HepG2 (cell line): Measurements from ENCODE around the gene ZC3H14. TPM values are rescaled to one million over a fixed set of nuclear protein-coding genes. Genes with fewer than 3 reads are reported as not detected.

Experiments used
- ATF2 ChIP-seq: sonication (generic); formaldehyde crosslinking; IDR thresholded peaks from 2 replicates; pipeline ENCODE4 v1.4.0; 2020; ENCODE audit warnings: missing genetic modification reagents
- ESRRA ChIP-seq: sonication (generic); formaldehyde crosslinking; IDR thresholded peaks from 2 replicates; pipeline ENCODE4 v1.5.1; 2020; ENCODE audit warnings: mild to moderate bottlenecking, low read depth, missing genetic modification reagents
- GABPB1 ChIP-seq: IDR thresholded peaks from 2 replicates; pipeline ENCODE4 v1.6.1; 2016; ENCODE audit warnings: mild to moderate bottlenecking, missing genetic modification reagents, moderate library complexity, missing compliant biosample characterization
- HNRNPUL1 ChIP-seq: fragments of 200-400 bp; formaldehyde crosslinking; IDR thresholded peaks from 2 replicates; pipeline ENCODE4 v1.6.1; 2017; ENCODE audit warnings: low read depth, mild to moderate bottlenecking, low read length, moderate library complexity
- KMT2B ChIP-seq: IDR thresholded peaks from 2 replicates; pipeline ENCODE4 v1.6.1; 2016; ENCODE audit warnings: missing genetic modification reagents, missing compliant biosample characterization
- LBX2 ChIP-seq: sonication (generic); formaldehyde crosslinking; IDR thresholded peaks from 2 replicates; pipeline ENCODE4 v1.5.0; 2020; ENCODE audit warnings: missing genetic modification reagents, mild to moderate bottlenecking, borderline replicate concordance
- MBNL3 ChIP-seq: fragments of 250-450 bp; sonication (Bioruptor Pico); conservative IDR thresholded peaks from 2 replicates; pipeline ENCODE4 v1.8.0; 2022; ENCODE audit warnings: mild to moderate bottlenecking, inconsistent platforms
- POLR2A ChIP-seq, 2 experiments: IDR thresholded peaks; 2 replicates each; pipeline ENCODE4 v1.6.1; 2011; ENCODE audit warnings: low read depth in 2 of 2, low read length in 2 of 2, mild to moderate bottlenecking in 1 of 2, moderate library complexity in 1 of 2; ENCODE audit not compliant: insufficient read depth in 1 of 2
- REL ChIP-seq: sonication (generic); formaldehyde crosslinking; conservative IDR thresholded peaks from 2 replicates; pipeline ENCODE4 v1.8.0; 2022; ENCODE audit warnings: mild to moderate bottlenecking, missing genetic modification reagents, moderate library complexity
- RORA ChIP-seq: sonication (generic); formaldehyde crosslinking; IDR thresholded peaks from 2 replicates; pipeline ENCODE4 v1.5.0; 2020; ENCODE audit warnings: mild to moderate bottlenecking, missing genetic modification reagents, moderate library complexity
- SKIL ChIP-seq: sonication (generic); formaldehyde crosslinking; IDR thresholded peaks from 2 replicates; pipeline ENCODE4 v1.8.0; 2022; ENCODE audit warnings: missing genetic modification reagents, mild to moderate bottlenecking, moderate library complexity, borderline replicate concordance
- TAF15 ChIP-seq: fragments of 200-400 bp; formaldehyde crosslinking; IDR thresholded peaks from one replicate; pipeline ENCODE4 v1.6.1; 2018; ENCODE audit warnings: mild to moderate bottlenecking, low read depth, low read length; ENCODE audit not compliant: poor library complexity, severe bottlenecking
- ZBTB44 ChIP-seq: sonication (generic); formaldehyde crosslinking; IDR thresholded peaks from 2 replicates; pipeline ENCODE4 v1.4.0; 2020; ENCODE audit warnings: missing genetic modification reagents
- ZIK1 ChIP-seq: sonication (generic); formaldehyde crosslinking; IDR thresholded peaks from 2 replicates; pipeline ENCODE4 v1.5.0; 2020; ENCODE audit warnings: mild to moderate bottlenecking, low read depth, missing genetic modification reagents, borderline replicate concordance
- ZNF329 ChIP-seq: sonication (generic); formaldehyde crosslinking; IDR thresholded peaks from 2 replicates; pipeline ENCODE4 v1.9.0; 2021; ENCODE audit warnings: low read depth, mild to moderate bottlenecking, missing genetic modification reagents
- ZNF343 ChIP-seq: sonication (generic); formaldehyde crosslinking; IDR thresholded peaks from 2 replicates; pipeline ENCODE4 v1.4.0; 2020; ENCODE audit warnings: mild to moderate bottlenecking, missing genetic modification reagents
- ZNF510 ChIP-seq: sonication (generic); formaldehyde crosslinking; IDR thresholded peaks from 2 replicates; pipeline ENCODE4 v1.4.0; 2020; ENCODE audit warnings: low read depth, mild to moderate bottlenecking, missing genetic modification reagents
- ZNF660 ChIP-seq: sonication (generic); formaldehyde crosslinking; IDR thresholded peaks from 2 replicates; pipeline ENCODE4 v1.5.1; 2020; ENCODE audit warnings: mild to moderate bottlenecking, low read depth, missing genetic modification reagents, borderline replicate concordance
- ZNF7 ChIP-seq: IDR thresholded peaks from 2 replicates; pipeline ENCODE4 v1.6.1; 2016; ENCODE audit warnings: missing biosample characterization, missing genetic modification reagents
- ZNF75D ChIP-seq: sonication (generic); formaldehyde crosslinking; IDR thresholded peaks from 2 replicates; pipeline ENCODE4 v1.8.1; 2023; ENCODE audit warnings: missing genetic modification reagents, mild to moderate bottlenecking, borderline replicate concordance
- polyA plus RNA-seq, 8 experiments: library from polyadenylated mRNA; depleted of rRNA in 3 of 8; stranded (reverse) in 7 of 8; unstranded in 1 of 8; fragments of >200 nt; fragmentation: Illumina TruSeq in 4 of 8; extraction: Trizol in 4 of 8; gene quantifications; 2 replicates each; pipeline versions ENCODE4 v1.2.1 to v1.2.3, GENCODE V29; 2011 to 2016; ENCODE audit warnings: low read depth in 4 of 8, missing spikeins in 1 of 8, mixed read lengths in 1 of 8; ENCODE audit not compliant: insufficient read depth in 1 of 8
- total RNA-seq, 5 experiments: library from RNA; depleted of rRNA; stranded (reverse); fragments of >200 nt; fragmentation: Illumina TruSeq; extraction: Trizol; gene quantifications; 2 replicates each; pipeline ENCODE4 v1.2.3, GENCODE V29; 2016; ENCODE audit warnings: low read depth in 1 of 5
- TF ChIP-seq, protein P1 (sequence below): IDR thresholded peaks from 2 replicates; pipeline ENCODE4 v1.6.1; 2016; ENCODE audit warnings: mild to moderate bottlenecking, missing biosample characterization, missing genetic modification reagents
- TF ChIP-seq, protein P2 (sequence below): sonication (generic); formaldehyde crosslinking; IDR thresholded peaks from 2 replicates; pipeline ENCODE4 v1.8.0; 2022; ENCODE audit warnings: missing genetic modification reagents, mild to moderate bottlenecking, inconsistent platforms, borderline replicate concordance

ZC3H14 gene
- total and polyA plus RNA-seq, 2 of the 13 experiments (the other 11 are each of a cell fraction or from before 2014, with no cell fraction given): 65.1 to 67.5 TPM

GRCh38 chr14:88554457-88555286 is 8.2 kb upstream of the ZC3H14 start, which contains the start of gene PTPN21 (continued):
- TF ChIP-seq, protein P1, sequence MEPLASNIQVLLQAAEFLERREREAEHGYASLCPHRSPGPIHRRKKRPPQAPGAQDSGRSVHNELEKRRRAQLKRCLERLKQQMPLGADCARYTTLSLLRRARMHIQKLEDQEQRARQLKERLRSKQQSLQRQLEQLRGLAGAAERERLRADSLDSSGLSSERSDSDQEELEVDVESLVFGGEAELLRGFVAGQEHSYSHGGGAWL (CRISPR knock-in tag): 0 out of 2 replicates have a peak, but pooled peaks have one; percentile 47
- TF ChIP-seq ZIK1 (CRISPR knock-in tag) (no peak), ZBTB44 (CRISPR knock-in tag) (no peak), ZNF75D (CRISPR knock-in tag) (no peak), ZNF329 (CRISPR knock-in tag) (no peak), ZNF7 (CRISPR knock-in tag) (no peak), GABPB1 (CRISPR knock-in tag) (peak; percentile 74; the same call in 1 of the 2 replicates), REL (CRISPR knock-in tag) (no peak), ESRRA (CRISPR knock-in tag) (no peak), MBNL3 (no peak), POLR2A (IDR thresholded peaks at IDR 0.05; ENCODE audit: insufficient read depth in 1 of 2, low read depth in 2 of 2, low read length in 2 of 2) (peak in 1 of 2 experiments; percentile 27; a peak in 1 of 4 replicates), ZNF510 (CRISPR knock-in tag) (no peak), RORA (CRISPR knock-in tag) (no peak), ZNF343 (CRISPR knock-in tag) (no peak), TAF15 (no peak), KMT2B (0 out of 2 replicates have a peak, but pooled peaks have one; percentile 28), SKIL (CRISPR knock-in tag) (no peak), LBX2 (CRISPR knock-in tag) (no peak), ATF2 (peak; percentile 84; the same call in 1 of the 2 replicates), ZNF660 (CRISPR knock-in tag) (no peak), HNRNPUL1 (no peak)
- TF ChIP-seq, protein P2, sequence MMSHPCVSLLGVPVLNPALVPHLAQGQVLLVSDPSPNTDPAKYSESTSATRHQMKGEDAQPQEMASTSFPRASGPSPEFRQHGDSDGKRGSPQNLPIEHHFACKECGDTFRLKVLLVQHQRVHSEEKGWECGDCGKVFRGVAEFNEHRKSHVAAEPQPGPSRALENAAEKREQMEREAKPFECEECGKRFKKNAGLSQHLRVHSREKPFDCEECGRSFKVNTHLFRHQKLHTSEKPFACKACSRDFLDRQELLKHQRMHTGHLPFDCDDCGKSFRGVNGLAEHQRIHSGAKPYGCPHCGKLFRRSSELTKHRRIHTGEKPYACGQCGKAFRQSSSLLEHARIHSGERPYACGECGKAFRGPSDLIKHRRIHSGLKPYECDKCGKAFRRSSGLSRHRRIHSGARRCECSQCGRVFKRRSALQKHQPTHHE (CRISPR knock-in tag): no peak
- TF ChIP-seq, all 625 proteins: peak for 54
